Muscle layer of duodenum (tissue), 2 donors: ENCODE measurements around the gene ZC3H18.

Source experiments
- H3K27ac ChIP-seq: one replicate; pipeline ENCODE4 v1.7.0; 2013; ENCODE audit warnings: mild to moderate bottlenecking, low read length
- H3K27me3 ChIP-seq: one replicate; pipeline ENCODE4 v1.7.0; 2013; ENCODE audit warnings: low read depth, mild to moderate bottlenecking, control low read depth, low read length
- H3K36me3 ChIP-seq, 2 donors: one replicate each; pipeline ENCODE4 v1.7.0; 2013; ENCODE audit warnings: low read length in 2 of 2, control low read depth in 1 of 2, mild to moderate bottlenecking in 1 of 2; ENCODE audit not compliant: insufficient read depth in 2 of 2, control insufficient read depth in 1 of 2
- H3K4me1 ChIP-seq, 2 donors: one replicate each; pipeline ENCODE4 v1.7.0; 2013; ENCODE audit warnings: low read length in 2 of 2, mild to moderate bottlenecking in 2 of 2, control low read depth in 1 of 2, moderate library complexity in 1 of 2; ENCODE audit not compliant: insufficient read depth in 2 of 2, control insufficient read depth in 1 of 2
- H3K4me3 ChIP-seq, 2 donors: one replicate each; pipeline ENCODE4 v1.7.0; 2013; ENCODE audit warnings: low read length in 2 of 2, low read depth in 1 of 2, mild to moderate bottlenecking in 1 of 2
- H3K9me3 ChIP-seq, 2 donors: one replicate each; pipeline ENCODE4 v1.7.0; 2013; ENCODE audit warnings: low read length in 2 of 2, control low read depth in 1 of 2, mild to moderate bottlenecking in 1 of 2; ENCODE audit not compliant: control insufficient read depth in 1 of 2
- donor health status: healthy.

The ZC3H18 gene

DNA sequence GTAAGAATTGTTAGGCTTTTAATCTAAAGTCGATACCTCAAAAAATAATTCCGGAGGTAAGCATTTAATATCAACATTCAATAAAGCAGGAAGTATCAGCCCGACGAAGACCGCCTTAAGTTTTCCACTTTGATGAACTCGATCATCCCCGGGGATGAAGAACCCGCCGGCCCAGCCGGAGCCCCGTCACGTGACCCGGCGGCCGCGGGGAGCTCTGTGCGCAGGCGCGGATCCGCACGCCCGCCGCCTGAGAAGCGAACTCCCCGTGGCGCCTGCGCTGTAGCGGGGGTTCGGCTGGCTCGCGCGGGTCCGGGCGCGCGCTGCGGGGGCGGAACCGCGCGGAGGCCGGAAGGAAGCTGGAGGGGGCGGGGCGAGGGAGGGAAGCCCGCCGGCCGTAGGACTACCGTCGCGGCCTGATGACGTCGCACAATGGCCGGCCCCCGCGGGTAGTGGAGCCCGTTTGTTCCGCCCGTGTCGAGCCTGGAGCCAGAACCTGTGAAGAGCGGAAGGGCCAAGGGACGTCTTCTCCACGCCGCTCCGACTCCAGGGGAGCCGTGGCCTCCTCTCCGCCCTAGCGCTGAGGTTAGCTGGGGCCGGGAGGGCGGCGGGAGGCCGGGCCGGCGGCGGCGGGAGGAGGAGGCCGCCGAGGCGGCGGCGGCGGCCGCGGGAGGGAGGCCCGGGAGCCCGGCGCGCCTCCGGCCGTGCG is at the start of gene ZC3H18:
Gene ZC3H18 (plus strand): TSS at position 419 of the 706 bp plus-strand sequence. CDS start 6,721 bp downstream, outside the sequence.
- Histone ChIP-seq H3K9me3 (no peaks in the 10 kb centered on the region), H3K27ac (peak within 1 kb of the TSS; percentile 49), H3K36me3 (peaks cover 0 to 4% of the 10 kb centered on the region in 2 donors), H3K4me1 (peaks cover 10 to 27% of the 10 kb centered on the region in 2 donors), H3K27me3 (no peaks in the 10 kb centered on the region), H3K4me3 (peak within 1 kb of the TSS; percentile 79 to 97)

DNA sequence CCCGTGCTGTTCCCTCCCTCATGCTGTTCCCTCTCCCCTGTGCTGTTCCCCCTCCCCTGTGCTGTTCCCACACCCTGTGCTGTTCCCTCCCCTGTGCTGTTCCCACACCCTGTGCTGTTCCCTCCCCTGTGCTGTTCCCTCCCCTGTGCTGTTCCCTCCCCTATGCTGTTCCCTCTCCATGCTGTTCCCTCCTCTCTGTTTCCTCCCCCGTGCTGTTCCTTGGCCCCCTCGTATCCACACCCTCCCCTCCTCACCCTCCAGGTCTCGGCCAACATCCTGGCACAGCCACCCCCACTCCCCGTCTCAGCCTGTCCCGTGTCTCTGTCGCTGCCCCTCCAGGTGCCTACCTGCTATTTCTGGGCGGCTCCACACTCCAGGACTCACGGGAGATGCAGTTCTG is 48.5 kb upstream of the ZC3H18 start:
- no peaks in the 10 kb centered on the region for H3K36me3 ChIP-seq
- peaks cover 0 to 7% of the 10 kb centered on the region in 2 donors for H3K4me1 ChIP-seq
- H3K27ac ChIP-seq: no peak overlapping the region
- no peaks in the 10 kb centered on the region for H3K9me3 ChIP-seq
- no peaks in the 10 kb centered on the region for H3K27me3 ChIP-seq
- H3K4me3 ChIP-seq: no peak overlapping the region

GRCh38 chr16:88522276-88522949 is 47.8 kb upstream of the ZC3H18 start:
- Histone ChIP-seq H3K4me1 (peaks cover 0 to 14% of the 10 kb centered on the region in 2 donors), H3K36me3 (no peaks in the 10 kb centered on the region), H3K9me3 (no peaks in the 10 kb centered on the region), H3K27ac (no peak overlapping the region), H3K27me3 (no peaks in the 10 kb centered on the region), H3K4me3 (no peak overlapping the region)

DNA sequence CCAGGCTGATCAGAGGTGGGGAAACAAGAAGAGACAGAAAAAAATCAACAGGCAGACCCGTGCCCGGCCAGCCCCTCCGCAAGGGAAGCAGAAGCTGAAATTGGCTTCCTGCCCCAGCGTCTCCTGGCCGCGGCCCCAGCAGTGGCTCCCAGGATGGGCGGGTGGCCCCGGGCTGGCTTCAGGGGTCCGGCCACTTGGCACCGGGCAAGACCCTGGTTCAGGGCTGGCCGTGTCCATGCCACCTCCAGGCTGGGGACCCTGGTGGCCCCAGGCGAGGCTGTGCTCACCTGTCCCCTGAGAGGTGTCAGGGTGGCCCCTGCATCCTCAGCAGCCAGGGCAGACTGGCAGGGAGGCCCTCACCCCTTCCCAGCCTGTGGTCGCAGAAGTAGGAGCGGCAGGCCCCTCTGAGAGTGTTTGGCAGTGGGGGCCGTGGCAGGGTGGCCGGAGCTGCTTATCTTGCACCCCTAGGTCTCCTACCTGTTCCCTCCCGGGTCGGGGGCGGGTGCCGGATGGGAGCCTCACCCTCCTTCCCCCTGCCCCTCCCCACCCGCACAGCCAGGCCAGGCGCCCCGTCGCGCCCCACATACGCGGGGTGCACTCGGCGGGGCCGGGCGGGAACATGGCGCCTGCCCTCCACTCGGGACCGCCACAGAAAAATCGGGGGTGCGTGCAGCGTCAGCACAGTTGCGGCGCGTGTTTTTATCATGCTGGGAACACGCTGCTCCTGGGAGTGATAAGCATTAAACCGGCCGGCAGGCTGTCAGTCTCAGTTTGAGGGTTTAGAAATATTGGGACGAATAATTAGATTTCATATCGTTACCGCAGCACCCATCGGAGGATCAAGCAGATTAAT is 46.7 kb upstream of the ZC3H18 start:
- H3K4me1 ChIP-seq: peaks cover 0 to 14% of the 10 kb centered on the region in 2 donors
- H3K27me3 ChIP-seq: no peaks in the 10 kb centered on the region
- no peak overlapping the region for H3K4me3 ChIP-seq
- H3K27ac ChIP-seq: no peak overlapping the region
- H3K36me3 ChIP-seq: no peaks in the 10 kb centered on the region
- no peaks in the 10 kb centered on the region for H3K9me3 ChIP-seq

- no peaks in the 10 kb centered on the region for H3K27me3 ChIP-seq
Measured at GRCh38 chr16:88524274-88524972, 45.8 kb upstream of the ZC3H18 start.

DNA sequence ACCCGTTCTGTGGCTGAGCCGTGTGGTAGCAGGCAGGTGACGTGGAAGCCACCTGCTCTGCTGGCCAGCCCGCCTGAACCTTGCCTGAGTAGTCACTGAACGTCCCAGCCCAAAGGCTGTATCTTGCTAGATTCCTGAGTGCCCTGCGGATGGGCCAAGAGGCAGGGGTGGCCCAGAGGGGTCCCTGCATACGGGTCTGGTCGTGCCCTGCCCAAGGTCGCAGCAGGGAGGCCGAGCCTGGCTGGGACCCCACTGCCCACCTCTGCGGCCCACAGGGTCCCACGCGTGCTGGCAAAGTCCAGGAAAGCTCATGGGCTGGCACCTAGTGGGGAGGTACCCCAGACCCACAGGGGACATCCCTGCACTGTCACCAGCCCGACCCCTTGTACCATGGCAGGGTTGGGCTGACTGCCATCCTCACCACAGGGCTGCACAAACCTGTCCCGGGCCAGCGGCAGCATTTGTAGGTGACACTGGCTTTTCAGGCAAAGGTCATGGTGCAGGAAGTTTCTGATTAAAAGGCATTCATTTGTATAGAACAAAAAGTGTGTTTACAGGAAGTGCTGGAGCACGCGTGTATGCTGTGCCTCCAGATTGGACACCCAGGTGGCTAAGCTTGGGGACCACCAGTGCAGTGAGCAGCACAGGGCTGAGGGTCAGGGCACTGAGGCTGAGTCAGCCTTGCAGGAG is 45.1 kb upstream of the ZC3H18 start:
- no peaks in the 10 kb centered on the region for H3K9me3 ChIP-seq
- H3K4me1 ChIP-seq: peaks cover 0 to 14% of the 10 kb centered on the region in 2 donors
- H3K27me3 ChIP-seq: no peaks in the 10 kb centered on the region
- no peaks in the 10 kb centered on the region for H3K36me3 ChIP-seq
- no peak overlapping the region for H3K4me3 ChIP-seq
- no peak overlapping the region for H3K27ac ChIP-seq

More at GRCh38 chr16:88524274-88524972, 45.8 kb upstream of the ZC3H18 start:
- H3K36me3 ChIP-seq: no peaks in the 10 kb centered on the region
- H3K4me3 ChIP-seq: no peak overlapping the region
- no peaks in the 10 kb centered on the region for H3K9me3 ChIP-seq
- H3K27ac ChIP-seq: no peak overlapping the region
- peaks cover 0 to 14% of the 10 kb centered on the region in 2 donors for H3K4me1 ChIP-seq

DNA sequence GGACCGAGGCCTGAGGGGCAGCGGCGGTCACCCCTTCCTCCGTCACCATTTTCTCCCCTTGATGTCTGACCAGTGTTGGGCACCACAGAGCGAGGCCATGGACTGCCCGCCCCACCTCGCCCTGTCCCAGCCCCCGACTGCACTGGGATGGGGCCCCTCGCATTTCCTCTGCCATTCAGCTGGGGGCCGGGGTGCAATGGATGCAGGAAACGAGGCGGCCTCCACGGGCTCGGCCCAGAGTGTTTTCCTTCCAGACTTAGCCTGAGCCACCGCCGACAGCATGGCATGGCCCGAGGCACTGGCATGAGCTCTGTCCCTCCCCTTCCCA is 44.6 kb upstream of the ZC3H18 start:
- Histone ChIP-seq H3K27me3 (no peaks in the 10 kb centered on the region), H3K9me3 (no peaks in the 10 kb centered on the region), H3K4me1 (peaks cover 0 to 14% of the 10 kb centered on the region in 2 donors), H3K27ac (no peak overlapping the region), H3K36me3 (no peaks in the 10 kb centered on the region), H3K4me3 (no peak overlapping the region)

GRCh38 chr16:88526008-88526905 is 43.9 kb upstream of the ZC3H18 start:
- Histone ChIP-seq H3K27me3 (no peaks in the 10 kb centered on the region), H3K4me1 (peaks cover 0 to 14% of the 10 kb centered on the region in 2 donors), H3K9me3 (no peaks in the 10 kb centered on the region), H3K36me3 (no peaks in the 10 kb centered on the region), H3K27ac (no peak overlapping the region), H3K4me3 (no peak overlapping the region)

DNA sequence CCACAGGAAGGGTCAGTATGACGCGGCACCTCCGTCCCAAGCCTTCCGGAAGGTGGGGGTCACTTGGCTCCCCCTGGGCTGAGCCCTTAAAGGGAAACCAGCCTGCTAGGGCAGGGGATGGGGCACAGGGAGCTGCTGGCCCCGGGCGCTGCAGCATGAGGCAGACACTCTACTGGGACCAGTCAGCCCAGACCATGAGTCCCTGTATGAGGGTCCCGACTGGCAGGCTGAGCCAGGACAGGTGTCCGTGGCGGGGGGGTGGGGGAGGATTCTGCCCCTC is 43.4 kb upstream of the ZC3H18 start:
- Histone ChIP-seq H3K4me1 (peaks cover 0 to 14% of the 10 kb centered on the region in 2 donors), H3K4me3 (no peak overlapping the region), H3K27me3 (no peaks in the 10 kb centered on the region), H3K9me3 (no peaks in the 10 kb centered on the region), H3K27ac (no peak overlapping the region), H3K36me3 (no peaks in the 10 kb centered on the region)
